OCI-LY3 (cell line): Measurements from ENCODE around the gene AKAP17A.
A peak's percentile ranks its signal among the peaks of the same experiment; 100 is the strongest.
"Not testable (repeated sequence)": the region's sequence is repeated elsewhere in the genome, so short reads cannot be mapped to it uniquely, and the experiment has no call there.

Experiments
- H2AFZ ChIP-seq: fragments of 200-600, 300-600 bp; shearing (Covaris generic); 2 replicates; pipeline ENCODE4 v1.6.0; 2014; ENCODE audit warnings: antibody characterized with exemption, low read depth, low read length
- H3K27ac ChIP-seq: fragments of 200-600, 300-600 bp; sonication (generic); 2 replicates; pipeline ENCODE4 v1.5.1; 2014; ENCODE audit warnings: mild to moderate bottlenecking, low read length, moderate library complexity, mixed read lengths
- H3K27me3 ChIP-seq: fragments of 200-600, 300-600 bp; sonication (generic); 2 replicates; pipeline ENCODE4 v1.6.1; 2014; ENCODE audit warnings: low read depth, low read length, mixed read lengths
- H3K36me3 ChIP-seq: fragments of 200-600, 300-600 bp; sonication (generic); replicated peaks from 2 replicates; pipeline ENCODE3; 2014; ENCODE audit warnings: low read depth, low read length, mixed read lengths
- H3K4me1 ChIP-seq: fragments of 300-600, 200-600 bp; sonication (generic); 2 replicates; pipeline ENCODE4 v1.6.1; 2014; ENCODE audit warnings: low read length, mixed read lengths
- H3K4me2 ChIP-seq: fragments of 200-600, 300-600 bp; sonication (generic); 2 replicates; pipeline ENCODE4 v1.6.1; 2014; ENCODE audit warnings: low read length, mixed read lengths
- H3K4me3 ChIP-seq: fragments of 300-600, 200-600 bp; sonication (generic); 2 replicates; pipeline ENCODE4 v1.5.1; 2014; ENCODE audit warnings: antibody characterized with exemption, mild to moderate bottlenecking, low read length, moderate library complexity
- H3K79me2 ChIP-seq: fragments of 300-600, 200-600 bp; shearing (Covaris generic); 2 replicates; pipeline ENCODE4 v1.6.1; 2014; ENCODE audit warnings: mild to moderate bottlenecking, low read length, mixed read lengths
- H3K9ac ChIP-seq: fragments of 300-600, 200-600 bp; shearing (Covaris generic); 2 replicates; pipeline ENCODE4 v1.6.0; 2014; ENCODE audit warnings: mild to moderate bottlenecking, low read length, moderate library complexity
- H3K9me3 ChIP-seq: fragments of 200-600, 300-600 bp; shearing (Covaris generic); 2 replicates; pipeline ENCODE4 v1.6.1; 2014; ENCODE audit warnings: low read length, mixed read lengths; ENCODE audit not compliant: insufficient read depth
- H4K20me1 ChIP-seq: fragments of 200-600, 300-600 bp; sonication (generic); 2 replicates; pipeline ENCODE4 v1.6.1; 2016; ENCODE audit warnings: low read length, mixed read lengths; ENCODE audit not compliant: insufficient read depth
- EZH2phosphoT487 ChIP-seq: fragments of 200-600 bp; shearing (Covaris generic); IDR thresholded peaks from 2 replicates; pipeline ENCODE4 v1.6.1; 2018; ENCODE audit warnings: antibody characterized with exemption, mixed run types, low read depth
- TF ChIP-seq, protein P1 (sequence below): fragments of 200-600, 300-600 bp; sonication (generic); IDR thresholded peaks from 2 replicates; pipeline ENCODE4 v1.5.1; 2014; ENCODE audit warnings: antibody characterized with exemption, low read length, low read depth

The AKAP17A gene

DNA sequence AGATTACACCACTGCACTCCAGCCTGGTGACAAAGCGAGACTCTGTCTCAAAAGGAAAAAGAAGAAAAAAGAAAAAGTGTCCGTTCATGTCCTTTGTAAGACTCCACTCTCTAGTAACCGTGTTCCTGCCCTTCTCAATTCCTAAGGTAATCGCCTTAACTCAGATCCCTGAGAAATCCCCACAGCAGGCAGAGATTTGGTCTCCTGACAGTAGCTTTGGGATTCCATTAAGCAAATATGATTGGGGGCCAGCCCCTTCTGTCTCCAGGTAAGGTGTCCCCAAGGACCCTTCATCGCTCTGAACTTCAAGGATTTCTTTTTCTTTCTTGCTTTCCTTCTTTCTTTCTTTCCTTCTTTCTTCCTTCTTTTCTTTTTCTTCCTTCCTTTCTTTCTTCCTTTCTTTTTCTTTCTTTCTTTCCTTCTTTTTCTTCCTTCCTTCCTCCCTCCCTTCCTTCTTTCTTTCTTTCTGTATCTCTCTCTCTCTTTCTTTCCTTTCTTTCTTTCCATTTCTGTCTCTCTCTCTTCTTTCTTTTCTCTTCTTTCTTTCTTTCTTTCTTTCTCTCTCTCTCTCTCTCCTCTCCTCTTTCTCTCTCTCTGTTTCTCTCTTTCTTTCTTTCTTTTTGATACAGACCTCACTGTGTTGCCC, 21.4 kb downstream of the AKAP17A start:
- no peak overlapping the region for H3K4me3 ChIP-seq
- no peaks in the 10 kb centered on the region for H4K20me1 ChIP-seq
- H3K4me2 ChIP-seq, result no peak overlapping the region
- H2AFZ ChIP-seq, result no peak overlapping the region
- no peak overlapping the region for H3K27ac ChIP-seq
- TF ChIP-seq, protein P1, sequence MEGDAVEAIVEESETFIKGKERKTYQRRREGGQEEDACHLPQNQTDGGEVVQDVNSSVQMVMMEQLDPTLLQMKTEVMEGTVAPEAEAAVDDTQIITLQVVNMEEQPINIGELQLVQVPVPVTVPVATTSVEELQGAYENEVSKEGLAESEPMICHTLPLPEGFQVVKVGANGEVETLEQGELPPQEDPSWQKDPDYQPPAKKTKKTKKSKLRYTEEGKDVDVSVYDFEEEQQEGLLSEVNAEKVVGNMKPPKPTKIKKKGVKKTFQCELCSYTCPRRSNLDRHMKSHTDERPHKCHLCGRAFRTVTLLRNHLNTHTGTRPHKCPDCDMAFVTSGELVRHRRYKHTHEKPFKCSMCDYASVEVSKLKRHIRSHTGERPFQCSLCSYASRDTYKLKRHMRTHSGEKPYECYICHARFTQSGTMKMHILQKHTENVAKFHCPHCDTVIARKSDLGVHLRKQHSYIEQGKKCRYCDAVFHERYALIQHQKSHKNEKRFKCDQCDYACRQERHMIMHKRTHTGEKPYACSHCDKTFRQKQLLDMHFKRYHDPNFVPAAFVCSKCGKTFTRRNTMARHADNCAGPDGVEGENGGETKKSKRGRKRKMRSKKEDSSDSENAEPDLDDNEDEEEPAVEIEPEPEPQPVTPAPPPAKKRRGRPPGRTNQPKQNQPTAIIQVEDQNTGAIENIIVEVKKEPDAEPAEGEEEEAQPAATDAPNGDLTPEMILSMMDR, result no peak
- TF ChIP-seq EZH2phosphoT487, result no peak
- H3K27me3 ChIP-seq, result no peaks in the 10 kb centered on the region
- no peaks in the 10 kb centered on the region for H3K9me3 ChIP-seq
- peaks cover 21% of the 10 kb centered on the region for H3K79me2 ChIP-seq
- peaks cover 39% of the 10 kb centered on the region for H3K4me1 ChIP-seq
- no peak overlapping the region for H3K9ac ChIP-seq
- H3K36me3 ChIP-seq, result no peaks in the 10 kb centered on the region

DNA sequence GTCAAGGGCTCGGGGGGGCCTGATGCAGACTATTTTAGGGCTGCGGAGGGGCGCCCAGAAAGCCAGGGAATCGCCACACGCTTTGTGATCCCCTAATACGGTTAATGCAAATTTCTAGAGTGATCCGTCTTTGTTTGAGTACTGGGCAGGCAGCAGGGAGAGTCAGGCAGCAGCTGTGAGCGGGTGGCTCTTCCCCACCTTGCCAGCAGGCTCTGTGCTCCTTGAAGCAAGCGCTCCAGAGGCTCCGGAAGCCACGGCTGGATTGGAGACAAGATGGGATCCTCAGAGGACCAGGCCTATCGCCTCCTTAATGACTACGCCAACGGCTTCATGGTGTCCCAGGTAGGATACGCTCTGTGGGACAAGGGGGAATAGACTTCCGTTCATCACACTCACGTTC, 23.5 kb downstream of the AKAP17A start, which contains the start of gene ASMT:
Gene ASMT, plus strand, starts transcription at position 133 of the 400 bp plus-strand sequence. Its CDS starts 141 bp downstream, at position 274.
- H2AFZ ChIP-seq, result peak within 1 kb of the TSS; percentile 69; the same call in 1 of the 2 replicates
- peak within 1 kb of the TSS; percentile 39; the same call in 1 of the 2 replicates for H3K27ac ChIP-seq
- H3K36me3 ChIP-seq, result no peaks in the 10 kb centered on the region
- no peaks in the 10 kb centered on the region for H3K9me3 ChIP-seq
- H3K4me2 ChIP-seq, result peak within 1 kb of the TSS; percentile 79
- H3K9ac ChIP-seq, result peak within 1 kb of the TSS; percentile 68
- no peaks in the 10 kb centered on the region for H3K27me3 ChIP-seq
- H3K4me1 ChIP-seq, result peaks cover 24% of the 10 kb centered on the region
- peak within 1 kb of the TSS; percentile 76 for H3K4me3 ChIP-seq
- peaks cover 1% of the 10 kb centered on the region; the same call in 1 of the 2 replicates for H3K79me2 ChIP-seq
- TF ChIP-seq, protein P1, result no peak
- TF ChIP-seq EZH2phosphoT487, result no peak
- H4K20me1 ChIP-seq, result no peaks in the 10 kb centered on the region

DNA sequence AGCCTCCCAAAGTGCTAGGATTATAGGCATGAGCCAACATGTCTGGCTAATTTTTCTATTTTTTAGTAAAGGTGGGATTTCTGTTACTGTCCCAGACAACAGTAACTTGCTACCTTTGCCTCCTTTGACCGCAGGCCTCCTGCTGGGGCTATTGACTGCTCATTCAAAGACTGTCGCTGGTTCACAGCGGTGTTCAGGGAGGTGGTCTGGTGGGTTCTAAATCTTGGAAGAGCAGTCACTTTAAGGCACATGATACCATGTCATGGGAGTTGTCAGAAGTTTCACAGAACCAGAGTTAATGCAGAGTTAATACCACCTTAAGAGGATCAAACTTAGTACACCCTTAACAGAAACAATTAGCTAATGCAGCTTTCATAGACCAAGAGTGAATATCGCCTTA, 27.3 kb downstream of the AKAP17A start:
- Histone ChIP-seq H3K9me3 (no peaks in the 10 kb centered on the region), H3K36me3 (peaks cover under 1% of the 10 kb centered on the region)

DNA sequence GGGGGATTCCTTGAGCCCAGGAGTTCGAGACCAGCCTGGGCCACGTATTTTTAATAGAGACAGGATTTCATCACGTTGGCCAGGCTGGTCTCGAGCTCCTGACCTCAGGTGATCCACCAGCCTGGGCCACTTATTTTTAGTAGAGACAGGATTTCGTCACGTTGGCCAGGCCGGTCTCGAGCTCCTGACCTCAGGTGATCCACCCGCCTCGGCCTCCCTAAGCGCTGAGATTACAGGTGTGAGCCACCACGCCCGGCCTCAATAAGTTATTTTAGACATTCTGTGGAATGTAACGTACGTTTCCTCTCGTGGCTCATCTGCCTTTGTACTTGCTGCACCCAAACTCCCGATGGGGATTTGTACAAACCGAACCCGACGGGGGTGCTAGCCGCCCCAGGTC, 32.3 kb downstream of the AKAP17A start:
- Histone ChIP-seq H2AFZ (no peak overlapping the region), H3K36me3 (peaks cover 6% of the 10 kb centered on the region), H3K4me1 (no peaks in the 10 kb centered on the region), H3K27me3 (no peaks in the 10 kb centered on the region), H3K4me3 (no peak overlapping the region), H4K20me1 (no peaks in the 10 kb centered on the region), H3K9me3 (no peaks in the 10 kb centered on the region), H3K79me2 (no peaks in the 10 kb centered on the region), H3K27ac (no peak overlapping the region), H3K9ac (no peak overlapping the region), H3K4me2 (no peak overlapping the region)
- TF ChIP-seq, protein P1, result no peak
- TF ChIP-seq EZH2phosphoT487, result no peak

More for the DNA sequence above, 27.3 kb downstream of the AKAP17A start:
- no peaks in the 10 kb centered on the region for H3K27me3 ChIP-seq
- no peak overlapping the region for H2AFZ ChIP-seq
- H3K4me1 ChIP-seq, result peaks cover 12% of the 10 kb centered on the region
- H3K27ac ChIP-seq, result no peak overlapping the region
- no peak overlapping the region for H3K4me3 ChIP-seq
- no peaks in the 10 kb centered on the region for H4K20me1 ChIP-seq
- H3K79me2 ChIP-seq, result no peaks in the 10 kb centered on the region
- H3K9ac ChIP-seq, result no peak overlapping the region
- H3K4me2 ChIP-seq, result no peak overlapping the region
- TF ChIP-seq EZH2phosphoT487, result no peak
- TF ChIP-seq, protein P1, result no peak

DNA sequence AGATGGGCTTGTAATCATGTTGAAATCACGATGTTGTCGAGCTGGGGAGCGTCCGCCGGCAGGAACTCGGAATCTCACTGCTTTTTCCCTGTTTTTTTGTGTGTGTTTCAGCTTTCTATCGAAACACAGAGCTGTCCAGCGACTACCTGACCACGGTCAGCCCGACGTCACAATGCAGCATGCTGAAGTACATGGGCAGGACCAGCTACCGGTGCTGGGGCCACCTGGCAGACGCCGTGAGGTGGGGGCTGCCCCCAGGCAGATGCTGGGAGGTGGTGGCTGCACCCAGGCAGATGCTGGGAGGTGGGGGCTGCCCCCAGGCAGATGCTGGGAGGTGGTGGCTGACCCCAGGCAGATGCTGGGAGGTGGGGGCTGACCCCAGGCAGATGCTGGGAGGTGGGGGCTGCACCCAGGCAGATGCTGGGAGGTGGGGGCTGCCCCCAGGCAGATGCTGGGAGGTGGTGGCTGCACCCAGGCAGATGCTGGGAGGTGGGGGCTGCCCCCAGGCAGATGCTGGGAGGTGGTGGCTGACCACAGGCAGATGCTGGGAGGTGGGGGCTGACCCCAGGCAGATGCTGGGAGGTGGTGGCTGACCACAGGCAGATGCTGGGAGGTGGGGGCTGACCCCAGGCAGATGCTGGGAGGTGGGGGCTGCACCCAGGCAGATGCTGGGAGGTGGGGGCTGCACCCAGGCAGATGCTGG, 32.9 kb downstream of the AKAP17A start:
- H4K20me1 ChIP-seq, H3K27ac ChIP-seq, H3K4me1 ChIP-seq, H3K9me3 ChIP-seq, H3K9ac ChIP-seq, H2AFZ ChIP-seq, H3K79me2 ChIP-seq, H3K4me2 ChIP-seq, H3K27me3 ChIP-seq, H3K36me3 ChIP-seq, H3K4me3 ChIP-seq: not testable (repeated sequence)

DNA sequence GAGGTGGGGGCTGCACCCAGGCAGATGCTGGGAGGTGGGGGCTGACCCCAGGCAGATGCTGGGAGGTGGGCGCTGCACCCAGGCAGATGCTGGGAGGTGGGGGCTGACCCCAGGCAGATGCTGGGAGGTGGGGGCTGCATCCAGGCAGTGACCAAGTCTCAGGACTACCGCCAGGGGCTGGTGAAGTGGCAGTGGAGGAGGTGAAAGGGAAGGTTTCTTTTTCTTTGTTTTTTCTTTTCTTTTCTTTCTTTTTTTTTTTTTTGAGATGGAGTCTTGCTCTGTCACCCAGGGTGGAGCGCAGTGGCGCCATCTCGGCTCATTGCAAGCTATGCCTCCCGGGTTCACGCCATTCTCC, 33.4 kb downstream of the AKAP17A start:
- not testable (repeated sequence) for H3K79me2 ChIP-seq, H3K4me2 ChIP-seq, H3K9me3 ChIP-seq, H3K27ac ChIP-seq, H2AFZ ChIP-seq, H3K9ac ChIP-seq, H3K27me3 ChIP-seq, H3K4me1 ChIP-seq, H3K4me3 ChIP-seq, H3K36me3 ChIP-seq, H4K20me1 ChIP-seq
